H9 (cell line): ENCODE measurements around the gene WNT9A. TPM values are rescaled to one million over a fixed set of nuclear protein-coding genes. Genes with fewer than 3 reads are reported as not detected.

Source experiments
- DNase-seq: peaks from one replicate; pipeline ENCODE4 v3.0.0-alpha.2; 2017
- H2AFZ ChIP-seq: one replicate; pipeline ENCODE4 v1.6.1; 2013; ENCODE audit warnings: mild to moderate bottlenecking, low read length, control low read depth, moderate library complexity
- H2AK5ac ChIP-seq: 2 replicates; pipeline ENCODE4 v1.6.1; 2013; ENCODE audit warnings: low read length, control low read depth, mixed read lengths; ENCODE audit not compliant: insufficient read length
- H2BK120ac ChIP-seq: one replicate; pipeline ENCODE4 v1.6.1; 2013; ENCODE audit warnings: low read depth, mild to moderate bottlenecking, low read length, control low read depth, inconsistent platforms; ENCODE audit not compliant: poor library complexity, severe bottlenecking
- H2BK12ac ChIP-seq: 2 replicates; pipeline ENCODE4 v1.6.1; 2013; ENCODE audit warnings: low read length, control low read depth, mixed read lengths, low read depth; ENCODE audit not compliant: insufficient read length
- H2BK15ac ChIP-seq: 2 replicates; pipeline ENCODE4 v1.6.1; 2013; ENCODE audit warnings: low read depth, low read length, control low read depth
- H2BK20ac ChIP-seq: one replicate; pipeline ENCODE4 v1.6.1; 2013; ENCODE audit warnings: low read depth, mild to moderate bottlenecking, low read length, control low read depth, inconsistent platforms; ENCODE audit not compliant: poor library complexity, severe bottlenecking
- H2BK5ac ChIP-seq: 2 replicates; pipeline ENCODE4 v1.6.1; 2013; ENCODE audit warnings: low read length, control low read depth, mixed read lengths; ENCODE audit not compliant: insufficient read length
- H3K14ac ChIP-seq: 2 replicates; pipeline ENCODE4 v1.6.1; 2013; ENCODE audit warnings: low read length, control low read depth; ENCODE audit not compliant: insufficient read depth
- H3K18ac ChIP-seq: 2 replicates; pipeline ENCODE4 v1.6.1; 2013; ENCODE audit warnings: low read depth, mild to moderate bottlenecking, mixed read lengths, low read length, control low read depth; ENCODE audit not compliant: insufficient read length
- H3K23ac ChIP-seq: 2 replicates; pipeline ENCODE4 v1.6.1; 2013; ENCODE audit warnings: low read length, control low read depth, mixed read lengths, low read depth; ENCODE audit not compliant: insufficient read length
- H3K23me2 ChIP-seq: 2 replicates; pipeline ENCODE4 v1.6.1; 2013; ENCODE audit warnings: low read depth, mild to moderate bottlenecking, mixed read lengths, low read length, control low read depth; ENCODE audit not compliant: insufficient read length, poor library complexity, severe bottlenecking
- H3K27ac ChIP-seq: 2 replicates; pipeline ENCODE4 v1.5.1; 2013; ENCODE audit warnings: low read length, control low read depth, mixed read lengths, low read depth; ENCODE audit not compliant: insufficient read length
- H3K27me3 ChIP-seq: 2 replicates; pipeline ENCODE4 v1.6.1; 2013; ENCODE audit warnings: low read length, control low read depth, inconsistent platforms; ENCODE audit not compliant: insufficient read depth
- H3K4ac ChIP-seq: 2 replicates; pipeline ENCODE4 v1.6.1; 2013; ENCODE audit warnings: low read depth, mild to moderate bottlenecking, control low read depth, inconsistent platforms, low read length, moderate library complexity
- H3K4me1 ChIP-seq: 2 replicates; pipeline ENCODE4 v1.6.1; 2013; ENCODE audit warnings: low read length, control low read depth, inconsistent platforms; ENCODE audit not compliant: insufficient read depth
- H3K4me2 ChIP-seq: 2 replicates; pipeline ENCODE4 v1.6.1; 2013; ENCODE audit warnings: low read length, control low read depth, mixed read lengths; ENCODE audit not compliant: insufficient read length, insufficient read depth
- H3K56ac ChIP-seq: 2 replicates; pipeline ENCODE4 v1.6.1; 2013; ENCODE audit warnings: low read depth, mild to moderate bottlenecking, mixed read lengths, low read length, control low read depth; ENCODE audit not compliant: insufficient read length
- H3K79me1 ChIP-seq: 2 replicates; pipeline ENCODE4 v1.6.1; 2013; ENCODE audit warnings: low read depth, mild to moderate bottlenecking, moderate library complexity, low read length, control low read depth, inconsistent platforms; ENCODE audit not compliant: insufficient read depth, poor library complexity, severe bottlenecking
- H3K79me2 ChIP-seq: 2 replicates; pipeline ENCODE4 v1.6.1; 2013; ENCODE audit warnings: low read length, control low read depth, inconsistent platforms; ENCODE audit not compliant: insufficient read depth
- H3K9ac ChIP-seq: 2 replicates; pipeline ENCODE4 v1.6.1; 2013; ENCODE audit warnings: low read length, control low read depth, mixed read lengths; ENCODE audit not compliant: insufficient read length; ENCODE audit errors: extremely low read depth
- H3K9me3 ChIP-seq: one replicate; pipeline ENCODE4 v1.6.1; 2013; ENCODE audit warnings: low read depth, low read length, inconsistent platforms; ENCODE audit not compliant: control insufficient read depth
- H3T11ph ChIP-seq: one replicate; pipeline ENCODE4 v1.6.1; 2013; ENCODE audit warnings: mild to moderate bottlenecking, low read length, control low read depth, inconsistent platforms
- H4K20me1 ChIP-seq: one replicate; pipeline ENCODE4 v1.6.1; 2013; ENCODE audit not compliant: control insufficient read depth, insufficient read length, insufficient read depth
- H4K5ac ChIP-seq: 2 replicates; pipeline ENCODE4 v1.6.1; 2013; ENCODE audit warnings: low read depth, mild to moderate bottlenecking, mixed read lengths, low read length, control low read depth; ENCODE audit not compliant: insufficient read length
- H4K8ac ChIP-seq: replicated peaks from 2 replicates; pipeline ENCODE4 v1.6.1; 2013; ENCODE audit warnings: low read length, control low read depth, mixed read lengths, low read depth; ENCODE audit not compliant: insufficient read length
- H4K91ac ChIP-seq: 2 replicates; pipeline ENCODE4 v1.6.1; 2013; ENCODE audit warnings: low read depth, mild to moderate bottlenecking, moderate library complexity, mixed read lengths, low read length, control low read depth; ENCODE audit not compliant: insufficient read length
- H3K27ac Mint-ChIP-seq, 3 experiments: 2 replicates in 2 of 3; 3 replicates in 1 of 3; pipeline ENCODE4 v1.8.0; 2020 to 2021; ENCODE audit warnings: mixed read lengths in 3 of 3, mild to moderate bottlenecking in 1 of 3, moderate library complexity in 1 of 3
- H3K27me3 Mint-ChIP-seq: 2 replicates; pipeline ENCODE4 v1.8.0; 2021; ENCODE audit warnings: low read depth, mild to moderate bottlenecking, moderate library complexity, mixed read lengths
- H3K36me3 Mint-ChIP-seq, 3 experiments: 2 replicates in 2 of 3; 3 replicates in 1 of 3; pipeline ENCODE4 v1.8.0; 2020 to 2021; ENCODE audit warnings: low read depth in 3 of 3, mixed read lengths in 3 of 3; ENCODE audit not compliant: insufficient read depth in 1 of 3
- H3K4me1 Mint-ChIP-seq, 2 experiments: 2 replicates each; pipeline ENCODE4 v1.8.0; 2020; ENCODE audit warnings: mixed read lengths in 2 of 2
- H3K4me3 Mint-ChIP-seq, 2 experiments: 2 replicates in 1 of 2; 3 replicates in 1 of 2; pipeline ENCODE4 v1.8.0; 2020 to 2021; ENCODE audit warnings: mild to moderate bottlenecking in 2 of 2, mixed read lengths in 2 of 2, moderate library complexity in 1 of 2
- H3K9me3 Mint-ChIP-seq, 2 experiments: 2 replicates in 1 of 2; 3 replicates in 1 of 2; pipeline ENCODE4 v1.8.0; 2020; ENCODE audit warnings: mild to moderate bottlenecking in 2 of 2, mixed read lengths in 2 of 2, moderate library complexity in 1 of 2
- WGBS: extraction: QIAGEN DNeasy Blood & Tissue Kit; methylation state at CpG from one replicate; pipeline ENCODE4 v1.1.7; 2013; ENCODE audit warnings: missing lambda C conversion rate, low lambda C conversion rate, mixed read lengths; ENCODE audit not compliant: insufficient read length; ENCODE audit errors: extremely low coverage; 5-methylcytosine and 5-hydroxymethylcytosine counted together
- total RNA-seq: library from RNA; stranded (reverse); gene quantifications from 2 replicates; pipeline ENCODE4 v1.2.1, GENCODE V29; 2021
- TF ChIP-seq, protein P1 (sequence below): fragments of 200-600 bp; sonication (generic); conservative IDR thresholded peaks from 3 replicates; pipeline ENCODE4 v1.8.0; 2021; ENCODE audit warnings: antibody characterized with exemption, mild to moderate bottlenecking

WNT9A gene
- total RNA-seq, 1 experiment from 2014 or later = 0.77 TPM

DNA sequence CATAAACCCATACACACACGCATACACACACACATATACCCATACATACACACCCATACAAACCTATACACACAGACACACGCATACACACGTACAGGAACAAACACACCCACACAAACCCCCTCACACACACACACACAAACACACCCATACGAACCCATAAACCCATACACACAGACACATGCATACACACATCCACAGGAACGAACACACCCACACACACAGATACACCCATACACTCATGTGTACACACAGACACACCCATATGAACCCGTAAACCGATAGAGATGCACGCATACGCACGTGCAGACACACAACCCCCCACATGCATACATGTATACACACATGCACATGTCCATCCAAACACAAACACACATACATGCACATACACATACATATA, 9.5 kb downstream of the WNT9A start:
- Histone ChIP-seq H3K56ac (no peak overlapping the region), H3K4me1 (no peaks in the 10 kb centered on the region), H3K18ac (no peak overlapping the region), H3K4me2 (no peak overlapping the region), H3T11ph (no peak overlapping the region), H3K79me1 (no peaks in the 10 kb centered on the region), H3K23ac (no peak overlapping the region), H3K14ac (no peak overlapping the region), H3K4ac (no peak overlapping the region), H3K23me2 (no peaks in the 10 kb centered on the region), H3K27ac (no peak overlapping the region), H4K5ac (no peak overlapping the region), H2BK5ac (no peak overlapping the region), H2BK12ac (no peak overlapping the region), H3K79me2 (no peaks in the 10 kb centered on the region), H2AK5ac (no peak overlapping the region), H3K9ac (no peak overlapping the region), H2BK15ac (no peak overlapping the region), H2BK120ac (no peak overlapping the region), H2BK20ac (no peak overlapping the region), H3K27me3 (no peaks in the 10 kb centered on the region), H4K8ac (no peak overlapping the region), H4K20me1 (no peaks in the 10 kb centered on the region), H4K91ac (no peak overlapping the region), H2AFZ (no peak overlapping the region), H3K9me3 (no peaks in the 10 kb centered on the region)
- H3K4me3 Mint-ChIP-seq = no peak overlapping the region
- H3K36me3 Mint-ChIP-seq = peaks cover 0 to 5% (median 3%) of the 10 kb centered on the region in 3 experiments; a peak in 2 of 7 replicates
- DNase-seq = no peak
- 100% methylated on average over 4 of the region's 10 CpGs for WGBS
- TF ChIP-seq, protein P1, sequence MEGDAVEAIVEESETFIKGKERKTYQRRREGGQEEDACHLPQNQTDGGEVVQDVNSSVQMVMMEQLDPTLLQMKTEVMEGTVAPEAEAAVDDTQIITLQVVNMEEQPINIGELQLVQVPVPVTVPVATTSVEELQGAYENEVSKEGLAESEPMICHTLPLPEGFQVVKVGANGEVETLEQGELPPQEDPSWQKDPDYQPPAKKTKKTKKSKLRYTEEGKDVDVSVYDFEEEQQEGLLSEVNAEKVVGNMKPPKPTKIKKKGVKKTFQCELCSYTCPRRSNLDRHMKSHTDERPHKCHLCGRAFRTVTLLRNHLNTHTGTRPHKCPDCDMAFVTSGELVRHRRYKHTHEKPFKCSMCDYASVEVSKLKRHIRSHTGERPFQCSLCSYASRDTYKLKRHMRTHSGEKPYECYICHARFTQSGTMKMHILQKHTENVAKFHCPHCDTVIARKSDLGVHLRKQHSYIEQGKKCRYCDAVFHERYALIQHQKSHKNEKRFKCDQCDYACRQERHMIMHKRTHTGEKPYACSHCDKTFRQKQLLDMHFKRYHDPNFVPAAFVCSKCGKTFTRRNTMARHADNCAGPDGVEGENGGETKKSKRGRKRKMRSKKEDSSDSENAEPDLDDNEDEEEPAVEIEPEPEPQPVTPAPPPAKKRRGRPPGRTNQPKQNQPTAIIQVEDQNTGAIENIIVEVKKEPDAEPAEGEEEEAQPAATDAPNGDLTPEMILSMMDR = no peak
- no peaks in the 10 kb centered on the region for H3K9me3 Mint-ChIP-seq
- no peak overlapping the region for H3K27ac Mint-ChIP-seq
- peaks cover 0 to 2% of the 10 kb centered on the region in 2 experiments; a peak in 1 of 4 replicates for H3K4me1 Mint-ChIP-seq
- H3K27me3 Mint-ChIP-seq = no peaks in the 10 kb centered on the region
